GM21737 (cell line): ENCODE results near the gene SLC15A3.

Experiments used
- ATAC-seq: cut with Tn5 transposase; IDR thresholded peaks from one replicate; pipeline ENCODE4 v1.9.1; 2021; ENCODE audit warnings: mild to moderate bottlenecking, moderate library complexity; ENCODE audit not compliant: unreplicated experiment

Gene SLC15A3

GRCh38 chr11:60895687-60896086 is 56.3 kb downstream of the SLC15A3 start:
- ATAC-seq = no peak

DNA sequence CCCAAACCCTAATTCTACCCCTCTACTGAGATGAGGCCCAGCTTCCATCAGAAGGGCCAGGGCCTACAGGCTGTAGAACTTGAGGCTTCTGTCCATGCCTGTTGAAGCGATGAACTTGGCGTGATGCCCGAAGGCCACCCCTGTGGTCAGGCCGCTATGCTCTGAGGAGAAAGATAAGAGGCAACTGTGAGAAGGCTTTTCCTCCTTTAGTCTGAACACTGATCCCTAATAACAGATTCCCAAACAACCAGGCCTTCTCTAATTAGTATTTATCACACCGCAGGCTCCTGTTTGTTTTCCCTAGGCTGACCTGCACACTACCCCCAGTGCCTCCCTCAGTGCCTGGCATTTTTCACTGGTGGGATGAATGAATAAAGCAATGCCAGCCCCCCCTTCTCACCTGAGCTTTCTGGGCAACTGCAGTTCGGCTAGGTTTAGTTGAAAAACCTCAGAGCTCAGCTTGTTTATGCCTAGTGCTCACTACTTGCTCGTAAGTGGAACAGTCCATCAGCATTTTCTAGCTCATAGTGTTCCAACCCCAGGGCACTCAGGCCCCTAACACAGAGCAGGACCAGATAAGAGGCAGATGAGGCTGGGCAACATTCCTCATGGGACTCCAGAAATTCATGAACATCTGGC is 60.8 kb downstream of the SLC15A3 start:
- no peak for ATAC-seq

- no peak for ATAC-seq
These were observed 61.3 kb downstream of the SLC15A3 start for GRCh38 chr11:60890696-60891095.

DNA sequence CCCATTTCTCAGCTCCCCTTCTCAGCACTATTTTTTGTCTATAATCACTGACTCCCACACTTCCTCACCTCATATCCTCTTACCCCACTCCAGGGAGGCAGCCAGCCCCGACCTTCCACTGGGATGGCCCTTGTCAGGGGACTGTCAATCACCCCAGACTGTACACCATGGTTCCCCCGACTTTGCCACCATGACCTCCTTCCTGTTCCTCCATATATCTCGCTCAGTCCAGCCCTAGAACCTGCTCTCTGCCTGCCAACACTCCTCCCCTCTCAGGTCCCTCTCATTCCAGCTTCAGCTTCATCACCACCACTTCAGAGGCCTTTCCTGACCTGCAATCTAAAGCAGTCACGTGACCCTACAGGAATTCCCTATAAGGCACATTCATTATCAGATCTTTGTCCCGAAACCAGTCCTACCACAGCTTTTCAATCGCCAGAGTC is 62.1 kb downstream of the SLC15A3 start:
- ATAC-seq = no peak

DNA sequence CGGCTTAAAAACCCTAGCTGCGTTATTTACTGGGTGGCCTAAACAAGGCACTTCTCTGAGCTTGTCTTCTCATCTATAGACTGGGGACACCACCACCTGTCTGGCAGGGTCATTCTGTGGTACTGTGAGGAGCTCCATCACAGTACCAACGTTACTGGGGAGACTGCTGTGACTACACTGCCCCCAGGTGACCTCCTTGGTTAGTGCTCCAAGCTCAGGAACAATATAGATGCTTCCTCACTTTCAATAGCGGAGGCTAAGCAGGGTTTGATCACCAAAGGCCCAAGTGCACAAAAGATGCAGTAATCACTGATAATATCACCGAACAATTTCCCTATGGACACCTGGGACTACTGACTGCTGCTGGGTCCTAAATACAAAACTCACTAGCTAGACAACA is 64.4 kb downstream of the SLC15A3 start:
- ATAC-seq = no peak
